Mucosa of rectum (tissue), 2 donors: ENCODE results near the gene NINL.

Source experiments
- H3K27ac ChIP-seq, 2 donors: one replicate each; pipeline ENCODE4 v1.7.0; 2013; ENCODE audit warnings: inconsistent platforms in 2 of 2, low read depth in 2 of 2, low read length in 2 of 2
- H3K27me3 ChIP-seq, 2 donors: one replicate each; pipeline ENCODE4 v1.7.0; 2013; ENCODE audit warnings: low read length in 2 of 2; ENCODE audit not compliant: control insufficient read depth in 2 of 2, insufficient read depth in 2 of 2
- H3K36me3 ChIP-seq, 2 donors: one replicate each; pipeline ENCODE4 v1.7.0; 2013; ENCODE audit warnings: low read length in 2 of 2; ENCODE audit not compliant: control insufficient read depth in 2 of 2, insufficient read depth in 2 of 2
- H3K4me1 ChIP-seq, 2 donors: one replicate each; pipeline ENCODE4 v1.7.0; 2013; ENCODE audit warnings: low read length in 2 of 2, mild to moderate bottlenecking in 1 of 2; ENCODE audit not compliant: control insufficient read depth in 2 of 2, insufficient read depth in 2 of 2
- H3K4me3 ChIP-seq, 2 donors: one replicate each; pipeline ENCODE4 v1.7.0; 2013; ENCODE audit warnings: low read length in 2 of 2
- H3K9ac ChIP-seq, 2 donors: one replicate each; pipeline ENCODE4 v1.7.0; 2013; ENCODE audit warnings: low read length in 2 of 2, low read depth in 1 of 2, mild to moderate bottlenecking in 1 of 2
- H3K9me3 ChIP-seq, 2 donors: one replicate each; pipeline ENCODE4 v1.7.0; 2013; ENCODE audit warnings: low read length in 2 of 2; ENCODE audit not compliant: control insufficient read depth in 2 of 2
- donor health status: healthy.
- donor health status: Normal muscosa, but diverticular disease.

The NINL gene

DNA sequence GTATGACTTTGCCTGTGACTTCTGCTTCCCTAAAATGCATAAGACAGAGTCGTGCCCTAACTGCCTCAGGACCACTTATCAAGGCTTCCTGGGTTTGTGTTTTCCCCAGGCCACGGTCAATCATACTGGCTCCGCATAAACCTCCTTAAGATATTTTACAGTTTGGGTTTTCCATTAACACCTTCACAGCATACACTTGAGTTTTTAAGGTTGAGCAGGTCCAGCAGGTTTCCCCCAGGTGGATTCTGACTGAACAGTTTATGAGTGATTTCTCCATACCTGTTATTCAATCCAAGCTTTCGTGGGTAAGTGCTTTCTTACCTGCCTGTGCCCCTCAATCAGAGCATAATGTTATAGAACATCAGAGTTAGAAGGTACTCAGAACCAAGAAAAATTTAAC, 39.3 kb downstream of the NINL start:
- H3K9me3 ChIP-seq, result no peaks in the 10 kb centered on the region
- H3K4me3 ChIP-seq, result no peak overlapping the region
- no peaks in the 10 kb centered on the region for H3K27me3 ChIP-seq
- no peaks in the 10 kb centered on the region for H3K36me3 ChIP-seq
- peaks cover 2 to 4% of the 10 kb centered on the region in 2 donors for H3K4me1 ChIP-seq
- no peak overlapping the region for H3K27ac ChIP-seq
- H3K9ac ChIP-seq, result no peak overlapping the region

DNA sequence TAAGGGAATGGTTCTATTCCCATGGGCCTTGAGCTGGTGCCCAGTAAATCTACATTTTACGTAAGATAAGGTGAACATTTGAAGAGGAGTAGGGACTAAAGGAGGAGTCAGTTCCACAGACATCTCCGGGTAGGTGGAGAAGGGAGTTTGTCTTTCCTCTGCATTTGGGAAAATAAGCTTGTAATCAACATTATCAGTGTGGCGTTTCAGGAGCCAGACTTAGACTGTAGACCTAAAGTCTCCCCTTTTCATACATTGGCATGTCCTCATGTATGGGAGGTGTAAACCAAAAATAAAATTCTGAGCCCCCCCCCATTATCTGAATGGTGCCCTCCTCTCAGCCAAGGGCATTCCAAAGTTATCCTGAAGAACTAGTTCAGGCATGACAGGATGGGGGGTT, 40.2 kb downstream of the NINL start:
- Histone ChIP-seq H3K27me3 (no peaks in the 10 kb centered on the region), H3K27ac (no peak overlapping the region)

GRCh38 chr20:25544734-25545133, 40.6 kb downstream of the NINL start:
- Histone ChIP-seq H3K27me3 (no peaks in the 10 kb centered on the region), H3K4me1 (peaks cover 0 to 4% of the 10 kb centered on the region in 2 donors), H3K36me3 (no peaks in the 10 kb centered on the region), H3K9ac (no peak overlapping the region), H3K9me3 (no peaks in the 10 kb centered on the region), H3K27ac (no peak overlapping the region), H3K4me3 (no peak overlapping the region)

More for the DNA sequence above, 40.2 kb downstream of the NINL start:
- Histone ChIP-seq H3K36me3 (no peaks in the 10 kb centered on the region), H3K4me1 (peaks cover under 1 to 4% of the 10 kb centered on the region in 2 donors), H3K9ac (no peak overlapping the region), H3K9me3 (no peaks in the 10 kb centered on the region), H3K4me3 (no peak overlapping the region)

GRCh38 chr20:25544311-25544710, 41.0 kb downstream of the NINL start:
- Histone ChIP-seq H3K9me3 (no peaks in the 10 kb centered on the region), H3K27ac (no peak overlapping the region), H3K4me3 (no peak overlapping the region), H3K27me3 (no peaks in the 10 kb centered on the region), H3K4me1 (peaks cover 0 to 2% of the 10 kb centered on the region in 2 donors), H3K9ac (no peak overlapping the region), H3K36me3 (no peaks in the 10 kb centered on the region)

GRCh38 chr20:25543068-25543467, 42.3 kb downstream of the NINL start:
- H3K27ac ChIP-seq, result no peak overlapping the region
- H3K36me3 ChIP-seq, result no peaks in the 10 kb centered on the region
- H3K27me3 ChIP-seq, result no peaks in the 10 kb centered on the region
- H3K4me3 ChIP-seq, result no peak overlapping the region
- H3K9me3 ChIP-seq, result no peaks in the 10 kb centered on the region
- H3K9ac ChIP-seq, result no peak overlapping the region
- H3K4me1 ChIP-seq, result peaks cover 0 to 3% of the 10 kb centered on the region in 2 donors

DNA sequence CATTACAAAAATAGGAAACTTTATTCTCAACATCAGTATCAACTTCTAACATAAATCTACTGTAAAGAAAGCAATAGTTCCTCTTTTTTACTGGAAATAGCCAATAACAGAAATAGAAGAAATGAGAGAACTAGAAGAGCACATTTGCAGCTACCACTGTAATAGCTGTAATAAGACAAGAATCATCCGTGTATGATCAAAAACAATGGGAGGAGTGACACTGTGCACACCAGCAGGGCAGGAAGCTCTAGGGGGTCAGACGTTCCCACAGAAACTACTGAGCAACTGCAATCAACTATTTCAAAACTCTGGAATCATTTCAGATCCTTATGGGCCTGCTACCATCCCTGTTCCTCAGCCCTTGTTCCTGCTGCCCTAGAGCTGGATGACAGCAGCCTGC, 43.7 kb downstream of the NINL start:
- no peaks in the 10 kb centered on the region for H3K36me3 ChIP-seq
- H3K9me3 ChIP-seq, result no peaks in the 10 kb centered on the region
- peaks cover 0 to 3% of the 10 kb centered on the region in 2 donors for H3K4me1 ChIP-seq
- no peak overlapping the region for H3K27ac ChIP-seq
- no peak overlapping the region for H3K4me3 ChIP-seq
- no peaks in the 10 kb centered on the region for H3K27me3 ChIP-seq
- H3K9ac ChIP-seq, result no peak overlapping the region

- H3K27ac ChIP-seq, result no peak overlapping the region
- H3K9ac ChIP-seq, result peak overlapping the region in 1 of 2 donors; percentile 17
- peak overlapping the region; percentile 2 to 60 for H3K4me3 ChIP-seq
- peaks cover 0 to 3% of the 10 kb centered on the region in 2 donors for H3K4me1 ChIP-seq
- H3K36me3 ChIP-seq, result no peaks in the 10 kb centered on the region
- H3K9me3 ChIP-seq, result no peaks in the 10 kb centered on the region
- no peaks in the 10 kb centered on the region for H3K27me3 ChIP-seq
Observed at GRCh38 chr20:25539742-25540672, 45.3 kb downstream of the NINL start.

DNA sequence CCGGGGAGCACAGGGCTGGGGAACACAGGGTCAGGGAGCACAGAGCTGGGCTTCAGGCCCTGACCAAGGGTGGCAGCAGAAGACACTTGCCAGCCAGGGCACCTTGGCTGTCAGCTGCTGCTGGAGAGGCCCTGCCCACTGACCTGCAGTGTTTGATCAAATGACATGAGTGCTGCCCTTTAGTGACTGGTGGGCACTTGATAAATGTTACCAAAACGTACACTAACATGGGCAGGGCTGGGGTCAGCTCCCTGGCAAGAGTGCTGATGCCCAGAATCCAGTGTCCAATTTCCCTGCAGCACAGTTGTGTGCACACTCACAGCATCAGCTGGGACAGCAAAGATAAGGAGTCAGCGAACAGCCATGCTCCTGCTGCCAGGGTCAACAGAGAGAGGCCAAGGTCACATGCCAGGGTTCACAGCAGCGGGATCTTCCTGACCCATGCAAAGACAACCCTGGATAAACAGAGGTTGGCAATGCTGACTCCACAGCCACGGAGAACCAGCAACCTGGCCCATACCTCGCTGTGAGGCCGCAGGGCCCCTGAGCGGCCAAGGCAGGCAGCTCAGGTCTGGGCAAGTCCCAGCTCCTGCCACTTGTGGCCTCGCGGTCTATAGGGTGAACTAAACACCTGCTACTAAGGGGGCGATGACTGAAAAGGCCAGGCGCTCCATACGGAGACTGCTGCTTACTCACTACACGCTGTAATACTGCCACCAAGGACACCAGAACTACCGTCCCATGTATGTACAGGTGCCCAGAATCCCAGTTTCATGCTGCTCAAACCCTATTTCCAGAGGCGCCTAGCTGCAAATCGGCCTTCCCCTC, 46.3 kb downstream of the NINL start:
- H3K27ac ChIP-seq, result peak overlapping the region in 1 of 2 donors; percentile 11
- H3K4me1 ChIP-seq, result peaks cover 0 to 3% of the 10 kb centered on the region in 2 donors
- H3K4me3 ChIP-seq, result peak overlapping the region in 1 of 2 donors; percentile 60
- no peaks in the 10 kb centered on the region for H3K27me3 ChIP-seq
- peak overlapping the region in 1 of 2 donors; percentile 17 for H3K9ac ChIP-seq
- no peaks in the 10 kb centered on the region for H3K36me3 ChIP-seq
- no peaks in the 10 kb centered on the region for H3K9me3 ChIP-seq

- H3K9me3 ChIP-seq, result no peaks in the 10 kb centered on the region
- H3K36me3 ChIP-seq, result no peaks in the 10 kb centered on the region
- no peak overlapping the region for H3K27ac ChIP-seq
- H3K9ac ChIP-seq, result no peak overlapping the region
- no peaks in the 10 kb centered on the region for H3K27me3 ChIP-seq
- H3K4me1 ChIP-seq, result peaks cover 0 to 3% of the 10 kb centered on the region in 2 donors
- H3K4me3 ChIP-seq, result no peak overlapping the region
Observed at GRCh38 chr20:25537890-25538289, 47.4 kb downstream of the NINL start.

- H3K9ac ChIP-seq, result peak overlapping the region in 1 of 2 donors; percentile 6
- H3K4me3 ChIP-seq, result no peak overlapping the region
- H3K27ac ChIP-seq, result no peak overlapping the region
- peaks cover 0 to 3% of the 10 kb centered on the region in 2 donors for H3K4me1 ChIP-seq
- no peaks in the 10 kb centered on the region for H3K36me3 ChIP-seq
- H3K9me3 ChIP-seq, result no peaks in the 10 kb centered on the region
- H3K27me3 ChIP-seq, result no peaks in the 10 kb centered on the region
Observed at GRCh38 chr20:25535762-25536161, 49.6 kb downstream of the NINL start.
